ENCODE measurements around the gene CTNNBIP1.
A peak's percentile ranks its signal among the peaks of the same experiment; 100 is the strongest.

The CTNNBIP1 gene

GRCh38 chr1:9875636-9876000, 34.5 kb downstream of the CTNNBIP1 start:
- TF ChIP-seq, protein P1, sequence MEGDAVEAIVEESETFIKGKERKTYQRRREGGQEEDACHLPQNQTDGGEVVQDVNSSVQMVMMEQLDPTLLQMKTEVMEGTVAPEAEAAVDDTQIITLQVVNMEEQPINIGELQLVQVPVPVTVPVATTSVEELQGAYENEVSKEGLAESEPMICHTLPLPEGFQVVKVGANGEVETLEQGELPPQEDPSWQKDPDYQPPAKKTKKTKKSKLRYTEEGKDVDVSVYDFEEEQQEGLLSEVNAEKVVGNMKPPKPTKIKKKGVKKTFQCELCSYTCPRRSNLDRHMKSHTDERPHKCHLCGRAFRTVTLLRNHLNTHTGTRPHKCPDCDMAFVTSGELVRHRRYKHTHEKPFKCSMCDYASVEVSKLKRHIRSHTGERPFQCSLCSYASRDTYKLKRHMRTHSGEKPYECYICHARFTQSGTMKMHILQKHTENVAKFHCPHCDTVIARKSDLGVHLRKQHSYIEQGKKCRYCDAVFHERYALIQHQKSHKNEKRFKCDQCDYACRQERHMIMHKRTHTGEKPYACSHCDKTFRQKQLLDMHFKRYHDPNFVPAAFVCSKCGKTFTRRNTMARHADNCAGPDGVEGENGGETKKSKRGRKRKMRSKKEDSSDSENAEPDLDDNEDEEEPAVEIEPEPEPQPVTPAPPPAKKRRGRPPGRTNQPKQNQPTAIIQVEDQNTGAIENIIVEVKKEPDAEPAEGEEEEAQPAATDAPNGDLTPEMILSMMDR (conservative IDR thresholded peaks at IDR 0.05; ENCODE audit: low read depth) = no peak
- ChIA-PET CTCF (interaction anchor here (0.9 kb wide), 1 partner anchor 33 kb away, joined by 4 read pairs; no protein-coding TSS in a partner anchor), POLR2A (ENCODE audit: low non-redundant PET) (no interaction called here)

GRCh38 chr1:9874959-9875635, 35.0 kb downstream of the CTNNBIP1 start:
- TF ChIP-seq, protein P1 (conservative IDR thresholded peaks at IDR 0.05; ENCODE audit: low read depth) = peak; percentile 92
- ChIA-PET POLR2A (ENCODE audit: low non-redundant PET) (no interaction called here), CTCF (interaction anchor here (0.6 to 1.3 kb wide), 6 partner anchors 18 to 1350 kb away, joined by 4 to 7 read pairs (median 4); partner anchors contain the start of genes LZIC and NMNAT1)
- peak overlapping the region; percentile 45 for H3K27ac ChIP-seq
- peak; percentile 92 for DNase-seq (ENCODE audit: low spot score)

More at GRCh38 chr1:9875636-9876000, 34.5 kb downstream of the CTNNBIP1 start:
- peak overlapping the region; percentile 45 for H3K27ac ChIP-seq
- DNase-seq (ENCODE audit: low spot score) = no peak

DNA sequence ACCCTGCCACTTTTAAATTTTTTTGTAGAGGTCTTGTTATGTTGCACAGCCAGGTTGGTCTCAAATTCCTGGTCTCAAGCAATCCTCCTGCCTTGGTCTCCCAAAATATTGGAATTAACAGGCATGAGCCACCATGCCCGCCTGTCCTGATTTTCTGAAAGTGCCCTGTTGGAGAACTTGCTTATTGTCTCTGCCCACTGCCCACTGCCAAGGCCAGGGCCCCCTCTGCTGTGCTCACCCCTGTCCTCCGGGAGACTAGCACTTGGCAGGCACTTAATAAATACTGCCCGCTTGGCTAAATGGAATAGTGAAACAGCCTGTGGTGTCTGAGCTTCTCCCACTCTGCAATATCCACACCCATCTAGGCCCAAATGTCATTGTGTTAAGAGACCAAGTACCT, 35.7 kb downstream of the CTNNBIP1 start:
- ChIA-PET CTCF (interaction anchor here (0.6 to 1.3 kb wide), 5 partner anchors 19 to 1351 kb away, joined by 4 to 7 read pairs (median 5); partner anchors contain the start of genes LZIC and NMNAT1), POLR2A (ENCODE audit: low non-redundant PET) (no interaction called here)
- H3K27ac ChIP-seq = peak overlapping the region; percentile 45
- TF ChIP-seq, protein P1 (conservative IDR thresholded peaks at IDR 0.05; ENCODE audit: low read depth) = no peak
- DNase-seq (ENCODE audit: low spot score) = no peak

DNA sequence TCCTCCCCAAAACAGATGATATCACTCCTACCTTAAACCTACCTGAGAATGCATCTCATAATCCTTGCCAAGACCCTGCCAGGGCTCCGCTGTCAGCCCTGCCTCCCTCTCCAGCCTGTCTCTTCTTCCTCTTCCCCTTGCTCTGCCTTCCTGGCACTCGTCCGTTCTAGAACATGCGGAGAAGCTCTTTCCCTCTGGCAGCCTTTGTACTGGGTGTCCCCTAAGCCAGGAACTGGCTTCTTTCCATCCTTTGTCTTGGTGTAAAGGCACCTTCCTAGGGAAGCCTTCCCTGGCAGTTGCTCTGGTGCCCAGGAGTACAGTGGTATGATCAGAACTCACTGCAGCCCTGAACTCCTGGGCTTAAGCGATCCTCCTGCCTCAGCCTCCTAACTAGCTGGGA, 36.1 kb downstream of the CTNNBIP1 start:
- ChIA-PET CTCF (interaction anchor here (0.6 to 2.4 kb wide), 5 partner anchors 19 to 1351 kb away, joined by 4 to 16 read pairs (median 6); partner anchors contain the start of genes LZIC and NMNAT1), POLR2A (ENCODE audit: low non-redundant PET) (no interaction called here)
- DNase-seq (ENCODE audit: low spot score) = no peak
- peak overlapping the region; percentile 59 for H3K27ac ChIP-seq
- TF ChIP-seq, protein P1 (conservative IDR thresholded peaks at IDR 0.05; ENCODE audit: low read depth) = no peak

- no peak for DNase-seq (ENCODE audit: low spot score)
- CTCF ChIA-PET = interaction anchor here (1.3 to 2.4 kb wide), 2 partner anchors 20 to 41 kb away, joined by 5 to 16 read pairs; no protein-coding TSS in a partner anchor
- TF ChIP-seq, protein P1 (conservative IDR thresholded peaks at IDR 0.05; ENCODE audit: low read depth) = no peak
- POLR2A ChIA-PET (ENCODE audit: low non-redundant PET) = no interaction called here
- H3K27ac ChIP-seq = peak overlapping the region; percentile 59
Measured at GRCh38 chr1:9873385-9873784, 36.7 kb downstream of the CTNNBIP1 start.

DNA sequence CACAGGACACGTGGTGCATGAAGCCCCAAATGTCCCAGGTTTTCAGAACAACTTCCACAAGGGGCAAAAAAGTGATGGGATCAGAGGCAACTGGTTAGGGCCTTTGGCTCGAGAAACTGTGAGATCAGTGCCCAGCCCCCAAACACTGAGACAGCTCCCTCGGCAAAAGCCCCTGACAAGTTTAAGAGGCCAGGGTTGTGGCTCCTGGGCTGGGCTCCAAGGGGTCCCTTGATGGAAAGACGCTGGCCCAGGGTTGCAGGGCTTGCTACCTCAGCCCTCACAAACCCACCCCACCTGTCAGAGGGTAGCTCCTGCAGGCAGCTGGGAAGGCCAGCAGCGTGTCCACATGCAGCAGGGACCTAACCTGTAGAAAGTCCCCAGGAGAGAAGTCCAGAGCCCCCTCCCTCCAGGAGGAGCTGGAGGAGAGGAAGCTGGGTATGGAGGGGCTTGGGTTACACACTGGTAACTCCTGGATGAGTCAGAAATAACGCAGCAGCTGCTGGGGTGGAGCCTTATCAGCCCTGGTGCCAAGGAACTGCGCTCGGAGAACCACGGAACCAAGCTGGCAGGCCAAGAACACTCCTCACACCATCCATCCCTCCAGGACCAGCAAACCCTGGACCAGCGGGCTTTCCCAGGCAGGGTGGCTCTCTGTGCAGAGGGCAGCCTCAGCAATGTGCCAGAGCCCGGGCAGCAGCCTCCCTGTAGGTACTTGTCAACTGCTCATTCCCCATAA, 37.5 kb downstream of the CTNNBIP1 start:
- peak overlapping the region; percentile 59 for H3K27ac ChIP-seq
- ChIA-PET CTCF (interaction anchor here (0.5 to 2.4 kb wide), 4 partner anchors 41 to 107 kb away, joined by 3 to 16 read pairs (median 4); partner anchors contain the start of genes LZIC and NMNAT1), POLR2A (ENCODE audit: low non-redundant PET) (interaction anchor here (0.6 kb wide), 1 partner anchor 27 kb away, joined by 8 read pairs; no protein-coding TSS in a partner anchor)
- peak; percentile 48 for DNase-seq (ENCODE audit: low spot score)
- TF ChIP-seq, protein P1 (conservative IDR thresholded peaks at IDR 0.05; ENCODE audit: low read depth) = no peak
